LoVo (cell line): ENCODE results near the gene AXIN1.
A peak's percentile ranks its signal among the peaks of the same experiment; 100 is the strongest.
"Not testable (repeated sequence)": the region's sequence is repeated elsewhere in the genome, so short reads cannot be mapped to it uniquely, and the experiment has no call there.

Experiments
- DNase-seq: peaks from one replicate; pipeline ENCODE4 v3.0.0-alpha.2; 2016; ENCODE audit warnings: low spot score

AXIN1 gene

DNA sequence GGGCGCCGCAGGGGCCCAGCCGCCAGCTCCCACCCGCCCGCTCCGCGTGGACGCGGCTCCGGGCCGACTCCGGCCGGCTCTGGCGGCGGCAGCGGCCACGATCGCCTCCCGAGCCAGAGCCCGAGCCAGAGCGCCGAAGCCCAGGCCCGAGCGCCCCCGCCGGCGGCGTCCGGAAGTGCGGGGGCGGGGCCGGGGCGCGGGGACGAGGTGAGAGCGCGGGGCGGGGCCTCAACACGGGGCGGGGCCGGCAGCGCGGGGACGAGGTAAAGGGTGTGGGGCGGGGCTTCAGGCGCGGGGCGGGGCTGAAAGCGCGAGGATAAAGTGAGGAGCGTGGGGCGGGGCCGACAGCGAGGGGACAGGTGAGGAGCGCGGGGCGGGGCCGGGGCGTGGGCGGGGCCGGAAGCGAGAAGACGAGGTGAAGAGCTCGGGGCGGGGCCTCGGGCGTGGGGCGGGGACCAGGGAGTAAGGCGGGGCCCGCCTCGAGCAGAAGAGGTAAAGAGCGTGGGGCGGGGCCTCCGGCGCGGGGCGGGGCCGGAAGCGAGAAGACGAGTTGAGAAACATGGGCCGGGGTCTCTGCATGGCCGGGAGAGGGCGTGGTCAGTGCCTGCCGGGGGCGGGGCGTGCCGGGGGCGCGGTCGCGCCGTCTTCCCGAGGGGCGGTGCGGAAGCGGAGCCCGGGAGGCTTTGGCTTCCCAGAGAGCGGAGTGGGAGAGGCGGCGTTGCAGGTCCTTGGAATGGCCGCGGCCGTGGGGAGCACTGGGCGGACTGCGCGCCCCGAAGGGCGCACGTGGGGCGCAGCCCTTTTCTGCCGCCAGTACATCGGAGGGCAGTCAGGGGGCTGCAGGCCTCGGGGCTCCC is at the start of gene AXIN1:
AXIN1 (minus strand) TSS at position 177 of the 857 bp plus-strand sequence. CDS start 5,698 bp downstream, outside the sequence.
- DNase-seq, result peak; percentile 99

DNA sequence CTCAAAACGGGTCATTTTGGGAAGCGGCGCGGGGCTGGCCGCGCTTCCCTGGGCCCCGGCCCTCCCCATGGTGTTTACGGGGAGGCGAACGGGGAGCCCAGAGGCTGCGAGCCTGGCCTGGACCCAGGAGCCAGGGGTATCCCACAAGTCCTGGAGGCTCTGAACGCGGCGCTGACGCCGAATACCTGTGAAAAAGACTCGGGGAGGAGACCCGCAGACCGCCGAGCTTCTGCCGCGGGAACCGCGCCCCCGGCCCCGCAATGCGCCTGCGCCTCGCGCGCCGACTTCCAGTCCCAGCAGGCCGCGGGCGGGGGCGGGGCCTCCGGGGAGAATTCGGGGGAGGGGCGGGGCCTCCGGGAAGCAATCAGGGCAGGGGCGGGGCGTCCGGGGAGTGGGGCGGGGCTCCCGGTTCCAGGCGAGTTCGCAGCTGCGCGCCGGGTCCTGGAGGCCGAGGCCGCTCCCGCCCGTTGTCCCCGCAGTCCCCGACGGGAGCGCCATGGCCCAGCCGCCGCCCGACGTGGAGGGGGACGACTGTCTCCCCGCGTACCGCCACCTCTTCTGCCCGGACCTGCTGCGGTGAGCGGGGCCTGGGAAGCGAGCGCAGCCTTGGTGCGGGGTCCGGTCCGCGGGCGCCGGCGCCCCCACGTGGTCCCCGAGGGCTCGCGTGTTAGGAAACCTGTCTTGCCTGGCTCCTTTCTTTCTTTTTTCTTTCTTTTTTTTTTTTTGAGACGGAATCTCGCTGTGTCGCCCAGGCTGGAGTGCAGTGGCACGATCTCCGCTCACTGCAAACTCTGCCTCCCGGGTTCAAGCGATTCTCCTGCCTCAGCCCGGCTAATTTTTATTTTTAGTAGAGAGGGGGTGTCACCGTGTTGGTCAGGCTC is 49.2 kb upstream of the AXIN1 start, which contains the start of gene DECR2:
DECR2 (plus strand) TSS at position 418 of the 881 bp plus-strand sequence; CDS start at position 497, 79 bp downstream.
- peak; percentile 93 for DNase-seq

GRCh38 chr16:400061-400591 is 47.6 kb upstream of the AXIN1 start:
- DNase-seq, result no peak

- no peak for DNase-seq
Observed at GRCh38 chr16:399340-400019, 47.0 kb upstream of the AXIN1 start.

DNA sequence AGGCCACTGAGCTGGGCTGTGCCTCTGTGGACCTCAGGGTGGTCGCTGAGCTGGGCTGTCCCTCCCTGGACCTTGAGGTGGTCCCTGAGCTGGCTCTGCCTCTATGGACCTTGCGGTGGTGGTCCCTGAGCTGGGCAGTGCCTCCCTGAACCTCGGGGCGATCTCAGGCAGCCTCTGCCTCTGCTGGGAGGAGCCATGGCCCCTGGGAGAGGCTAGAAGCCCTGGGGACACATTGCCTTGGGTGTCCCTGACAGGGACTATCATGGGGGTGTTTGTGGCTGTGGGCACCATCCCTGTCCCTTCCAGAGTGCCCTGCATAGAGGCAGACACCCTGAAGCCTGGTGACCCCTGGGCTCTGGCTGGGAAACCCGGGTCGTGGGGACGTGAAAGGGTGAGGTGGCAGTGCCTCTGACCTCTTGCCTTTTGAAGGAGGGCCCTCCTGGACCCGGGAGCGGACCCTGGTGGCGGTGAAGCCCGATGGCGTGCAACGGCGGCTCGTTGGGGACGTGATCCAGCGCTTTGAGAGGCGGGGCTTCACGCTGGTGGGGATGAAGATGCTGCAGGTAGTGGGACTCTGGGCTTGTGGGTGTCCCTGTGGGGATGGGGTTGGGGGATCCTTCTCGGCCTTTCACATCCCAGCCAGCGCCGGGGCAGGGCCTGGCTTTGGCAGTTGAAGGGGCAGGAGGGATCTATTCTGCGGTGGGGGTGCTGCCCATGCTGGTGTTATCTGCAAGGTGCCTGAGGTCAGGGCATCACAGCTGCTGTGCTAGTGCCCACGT is 46.2 kb upstream of the AXIN1 start:
- DNase-seq, result no peak

GRCh38 chr16:397736-398332 is 45.3 kb upstream of the AXIN1 start:
- DNase-seq, result no peak

DNA sequence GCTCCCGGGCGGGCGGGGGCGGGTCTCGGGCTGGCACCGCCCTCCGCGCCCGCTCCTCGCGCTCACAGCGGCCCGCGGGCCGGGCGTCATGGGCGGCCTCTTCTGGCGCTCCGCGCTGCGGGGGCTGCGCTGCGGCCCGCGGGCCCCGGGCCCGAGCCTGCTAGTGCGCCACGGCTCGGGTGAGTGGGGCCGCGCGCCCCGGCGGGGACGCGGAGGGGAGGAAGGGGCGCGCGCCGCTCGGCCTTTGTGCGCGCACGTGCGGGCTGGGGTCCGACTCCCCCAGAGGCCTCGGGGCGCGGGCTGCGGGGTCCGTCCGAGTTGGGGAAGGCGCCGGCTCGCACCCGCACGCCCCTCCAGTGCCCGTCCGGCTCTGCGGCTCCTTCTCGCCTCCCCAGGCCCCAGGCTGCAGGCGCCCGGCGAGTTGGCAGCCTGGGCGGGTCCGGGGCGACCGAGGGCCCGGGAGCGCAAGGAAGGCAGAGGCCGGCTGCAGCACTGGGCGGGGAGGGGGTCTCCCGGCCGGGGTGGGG is 44.7 kb upstream of the AXIN1 start, which contains the start of gene NME4:
NME4 (plus strand) TSS at position 65 of the 527 bp plus-strand sequence; CDS start at position 89, 24 bp downstream.
- no peak for DNase-seq

- DNase-seq, result no peak
Observed at GRCh38 chr16:396605-397004, 44.1 kb upstream of the AXIN1 start.

DNA sequence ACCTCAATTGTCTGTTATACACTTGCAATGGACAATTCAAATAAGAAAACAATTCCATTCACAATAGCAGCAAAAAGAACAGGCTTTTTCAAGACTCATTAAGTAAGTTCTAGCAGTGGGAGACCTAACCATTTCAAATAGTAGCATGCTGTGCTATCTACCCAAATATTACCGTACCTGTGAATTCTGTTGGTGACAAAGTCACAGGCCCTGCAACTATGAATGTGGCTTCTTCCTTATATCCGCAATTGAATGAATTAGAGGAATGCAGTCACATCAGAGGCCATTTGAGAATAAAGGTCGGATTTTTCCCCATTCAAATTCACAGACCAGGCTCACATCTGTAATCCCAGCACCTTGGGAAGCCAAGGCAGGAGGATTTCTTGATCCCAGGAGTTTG is 43.7 kb upstream of the AXIN1 start:
- DNase-seq, result no peak

GRCh38 chr16:392450-393030 is 40.0 kb upstream of the AXIN1 start:
- no peak for DNase-seq

DNA sequence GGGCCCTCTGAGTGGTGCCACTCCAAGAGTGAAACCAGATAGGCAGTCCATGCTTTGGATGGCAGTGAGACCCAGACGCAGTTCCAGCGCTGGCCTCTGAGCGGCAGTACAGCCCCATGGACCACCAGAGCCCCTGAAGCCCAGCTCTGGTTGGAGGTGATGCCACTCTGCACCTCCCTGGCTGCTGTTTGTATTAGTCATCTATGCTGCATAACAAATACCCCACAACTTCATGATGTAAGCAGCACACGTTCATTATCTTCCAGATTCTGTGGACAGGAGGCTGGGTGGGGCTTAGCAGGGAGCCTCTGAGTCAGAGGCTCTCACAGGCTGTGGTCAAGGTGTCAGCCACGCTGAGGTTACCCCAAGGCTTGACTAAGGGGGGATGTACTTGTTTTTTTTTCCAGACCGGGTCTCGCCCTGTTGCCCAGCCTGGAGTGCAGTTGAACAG is 39.4 kb upstream of the AXIN1 start:
- DNase-seq, result no peak

DNA sequence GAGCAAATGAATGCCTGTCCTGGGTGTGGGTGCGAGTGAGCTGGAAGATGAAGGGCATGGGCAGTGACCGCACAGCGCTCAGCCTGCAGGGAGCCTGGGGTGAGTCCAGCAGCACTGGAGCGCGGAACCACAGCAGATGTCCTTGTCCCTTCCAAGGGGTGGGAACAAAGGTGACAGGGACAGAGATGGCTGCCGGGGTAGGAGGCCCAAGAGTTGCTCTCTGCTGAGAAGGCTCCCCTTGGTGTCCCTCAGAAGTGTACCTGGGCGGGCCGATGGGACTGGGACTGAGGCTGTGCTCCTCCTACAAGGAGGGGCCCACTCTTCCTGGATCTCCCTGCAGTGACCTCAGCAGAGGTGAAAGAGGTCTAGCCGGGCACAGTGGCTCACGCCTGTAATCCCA is 36.8 kb upstream of the AXIN1 start:
- no peak for DNase-seq

- not testable (repeated sequence) for DNase-seq
Observed at GRCh38 chr16:387761-388666, 35.5 kb upstream of the AXIN1 start.

GRCh38 chr16:386641-387156 is 34.2 kb upstream of the AXIN1 start:
- no peak for DNase-seq

GRCh38 chr16:383326-384051 is 31.0 kb upstream of the AXIN1 start:
- no peak for DNase-seq

GRCh38 chr16:381789-382717 is 29.5 kb upstream of the AXIN1 start, which contains the start of gene PGAP6:
TSS of gene PGAP6 (minus strand) at chr16:381978. CDS start at chr16:381821, 157 bp downstream.
- DNase-seq, result peak; percentile 75
